Thymus (tissue), 11 donors: Measurements from ENCODE around the gene TCERG1. TPM values are rescaled to one million over a fixed set of nuclear protein-coding genes. Genes with fewer than 3 reads are reported as not detected.
"Not testable (repeated sequence)": the region's sequence is repeated elsewhere in the genome, so short reads cannot be mapped to it uniquely, and the experiment has no call there.

Source experiments
- DNase-seq, 9 donors: peaks; one replicate each; pipeline ENCODE4 v3.0.0-alpha.2; 2013; ENCODE audit warnings: low spot score in 9 of 9, low read depth in 6 of 9, missing footprints in 1 of 9
- H3K27ac ChIP-seq, 2 donors: one replicate each; pipeline ENCODE4 v1.5.1; 2013; ENCODE audit warnings: control low read depth in 1 of 2, low read depth in 1 of 2, low read length in 1 of 2, mild to moderate bottlenecking in 1 of 2, moderate library complexity in 1 of 2
- H3K27me3 ChIP-seq, 2 donors: one replicate each; pipeline ENCODE4 v1.5.1; 2013; ENCODE audit warnings: low read length in 1 of 2; ENCODE audit not compliant: control insufficient read depth in 2 of 2, insufficient read depth in 1 of 2
- H3K36me3 ChIP-seq, 2 donors: one replicate each; pipeline ENCODE4 v1.5.1; 2013; ENCODE audit warnings: low read length in 1 of 2, mild to moderate bottlenecking in 1 of 2, moderate library complexity in 1 of 2; ENCODE audit not compliant: control insufficient read depth in 2 of 2, insufficient read depth in 2 of 2
- H3K4me1 ChIP-seq, 2 donors: one replicate each; pipeline ENCODE4 v1.5.1; 2013; ENCODE audit warnings: low read length in 2 of 2; ENCODE audit not compliant: control insufficient read depth in 2 of 2, insufficient read depth in 2 of 2
- H3K4me3 ChIP-seq, 2 donors: one replicate each; pipeline ENCODE4 v1.5.1; 2013; ENCODE audit warnings: low read length in 2 of 2, control low read depth in 1 of 2, mild to moderate bottlenecking in 1 of 2
- H3K9me3 ChIP-seq, 2 donors: one replicate each; pipeline ENCODE4 v1.5.1; 2013; ENCODE audit warnings: low read length in 1 of 2, mild to moderate bottlenecking in 1 of 2; ENCODE audit not compliant: control insufficient read depth in 2 of 2, insufficient read depth in 1 of 2
- WGBS: extraction: QIAGEN DNeasy Blood & Tissue Kit; methylation state at CpG from one replicate; pipeline ENCODE4 v1.1.7; 2013; 5-methylcytosine and 5-hydroxymethylcytosine counted together
- polyA plus RNA-seq: library from polyadenylated mRNA; stranded (reverse); fragments of 200-250 nt; gene quantifications from one replicate; pipeline ENCODE4 v1.2.3, GENCODE V29; 2013
- total RNA-seq: library from RNA; stranded (reverse); fragments of 120-200 nt; gene quantifications from one replicate; pipeline ENCODE4 v1.2.4, GENCODE V29; 2013
- donor health status: healthy.

The TCERG1 gene
- total and polyA plus RNA-seq, 2 donors: 40.5 to 103 TPM

DNA sequence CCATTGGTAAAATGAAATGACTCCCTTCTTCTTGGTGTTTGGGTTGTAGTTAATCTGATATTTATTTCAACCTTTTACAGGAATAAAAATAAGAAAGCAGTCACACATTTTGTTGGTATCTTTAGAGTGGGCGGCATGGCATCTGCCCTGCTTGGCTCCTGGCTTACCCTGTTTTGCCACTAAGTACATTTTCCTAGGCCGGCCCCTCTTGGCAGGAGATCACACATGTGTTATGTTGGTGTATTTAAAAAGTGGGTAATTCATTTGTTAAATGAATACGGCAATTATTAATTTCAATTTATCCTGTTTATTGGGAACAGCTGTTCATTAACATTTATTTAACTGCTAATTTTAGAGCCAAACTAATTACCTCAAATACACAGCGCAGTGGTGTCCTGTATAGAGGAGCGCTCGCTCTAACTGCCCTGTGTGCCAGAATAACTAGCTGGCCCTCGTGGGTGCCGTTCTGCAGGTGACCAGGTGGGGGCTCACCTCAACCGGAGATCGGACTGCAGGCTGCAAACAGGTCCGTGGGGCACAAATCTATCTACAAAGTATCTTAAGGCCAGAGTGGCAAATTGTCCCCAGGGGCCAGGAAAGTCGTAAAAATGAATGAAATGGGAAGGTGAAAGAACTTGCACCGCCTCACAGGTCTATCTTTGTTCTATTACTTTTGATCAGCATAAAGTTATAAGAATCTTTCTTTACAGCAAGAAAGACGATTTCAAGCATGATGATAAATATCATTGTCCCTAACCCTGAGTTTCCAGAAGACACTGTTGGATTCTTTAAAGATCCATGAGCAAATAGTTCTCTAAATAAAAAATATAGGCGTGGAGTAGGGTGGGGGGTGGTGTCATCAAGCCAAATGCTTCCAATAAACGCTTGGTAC lies 95.1 kb downstream of the TCERG1 start:
- H3K4me3 ChIP-seq: no peak overlapping the region
- WGBS: 40% methylated on average over 16 of the region's 16 CpGs
- H3K27me3 ChIP-seq: peaks cover 0 to 2% of the 10 kb centered on the region in 2 donors
- H3K9me3 ChIP-seq: no peaks in the 10 kb centered on the region
- H3K36me3 ChIP-seq: no peaks in the 10 kb centered on the region
- no peaks in the 10 kb centered on the region for H3K4me1 ChIP-seq
- DNase-seq: peak in 8 of 9 donors; percentile 6 to 58 (median 22)
- H3K27ac ChIP-seq: no peak overlapping the region

DNA sequence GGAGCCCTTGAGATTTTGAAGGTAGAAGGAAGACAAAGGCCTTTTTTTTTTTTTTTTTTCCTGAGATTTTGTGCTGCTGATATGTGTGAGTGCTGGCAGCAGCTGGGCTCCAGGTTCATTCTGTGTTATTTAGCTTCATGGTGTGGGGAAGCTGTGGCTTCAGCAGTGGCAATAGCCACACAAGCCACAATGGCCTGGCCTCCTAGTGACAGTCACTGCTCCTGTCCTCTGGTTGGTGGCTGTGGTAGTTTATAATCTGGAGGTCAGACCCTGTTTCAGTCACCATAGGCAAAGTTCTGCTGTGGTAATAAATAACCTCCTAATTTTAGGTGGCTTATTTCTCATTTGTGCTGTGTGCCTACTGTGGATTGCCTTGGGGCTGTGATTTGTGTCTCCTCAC lies 97.1 kb downstream of the TCERG1 start:
- Histone ChIP-seq H3K9me3 (no peaks in the 10 kb centered on the region), H3K4me1 (no peaks in the 10 kb centered on the region), H3K36me3 (no peaks in the 10 kb centered on the region), H3K4me3 (no peak overlapping the region), H3K27me3 (no peaks in the 10 kb centered on the region), H3K27ac (no peak overlapping the region)
- no peak for DNase-seq

DNA sequence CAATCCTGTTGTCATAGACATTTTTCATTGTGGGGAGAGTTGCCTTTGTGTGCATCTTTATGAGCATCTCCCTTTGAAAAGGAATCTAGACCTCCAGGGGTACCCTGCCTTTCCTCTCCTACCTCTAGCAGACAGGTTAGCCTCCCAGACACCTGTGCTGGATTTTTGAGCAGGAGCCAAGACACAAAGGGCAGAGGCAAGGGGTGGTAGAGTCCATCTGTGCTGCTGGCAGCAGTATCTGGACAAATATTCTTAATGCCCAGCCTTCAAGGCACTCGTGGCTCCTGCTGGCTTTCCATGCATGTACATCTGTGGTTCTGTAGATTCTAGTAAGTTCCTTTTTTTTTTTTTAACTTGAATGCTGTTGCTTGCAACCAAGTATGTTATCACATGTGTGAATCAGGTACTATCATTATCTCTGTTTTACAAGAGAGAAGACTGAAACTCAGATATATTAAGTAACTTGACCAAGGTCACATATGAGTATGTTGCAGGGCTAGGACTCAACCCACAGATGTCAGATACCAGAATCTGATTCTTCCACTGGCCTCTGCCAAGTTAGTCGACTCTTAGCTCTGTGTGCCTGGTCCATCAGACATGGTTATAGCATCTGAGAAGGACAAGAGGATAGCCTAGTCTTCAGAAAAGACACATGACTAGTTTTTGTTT lies 101.8 kb downstream of the TCERG1 start:
- H3K27me3 ChIP-seq: no peaks in the 10 kb centered on the region
- H3K9me3 ChIP-seq: no peaks in the 10 kb centered on the region
- no peak for DNase-seq
- no peaks in the 10 kb centered on the region for H3K36me3 ChIP-seq
- no peak overlapping the region for H3K4me3 ChIP-seq
- no peaks in the 10 kb centered on the region for H3K4me1 ChIP-seq
- 62% methylated on average over 2 of the region's 2 CpGs for WGBS
- H3K27ac ChIP-seq: no peak overlapping the region

- no peak for DNase-seq
- no peak overlapping the region for H3K27ac ChIP-seq
- no peaks in the 10 kb centered on the region for H3K36me3 ChIP-seq
- H3K27me3 ChIP-seq: no peaks in the 10 kb centered on the region
- no peak overlapping the region for H3K4me3 ChIP-seq
- no peaks in the 10 kb centered on the region for H3K4me1 ChIP-seq
- H3K9me3 ChIP-seq: no peaks in the 10 kb centered on the region
Observed at GRCh38 chr5:146549615-146550014, 102.5 kb downstream of the TCERG1 start.

- no peaks in the 10 kb centered on the region for H3K36me3 ChIP-seq
- no peaks in the 10 kb centered on the region for H3K9me3 ChIP-seq
- no peak overlapping the region for H3K27ac ChIP-seq
- no peak for DNase-seq
- WGBS: 36% methylated on average over 3 of the region's 3 CpGs
- no peaks in the 10 kb centered on the region for H3K27me3 ChIP-seq
- H3K4me1 ChIP-seq: no peaks in the 10 kb centered on the region
- no peak overlapping the region for H3K4me3 ChIP-seq
Observed at GRCh38 chr5:146553446-146553845, 106.3 kb downstream of the TCERG1 start.

DNA sequence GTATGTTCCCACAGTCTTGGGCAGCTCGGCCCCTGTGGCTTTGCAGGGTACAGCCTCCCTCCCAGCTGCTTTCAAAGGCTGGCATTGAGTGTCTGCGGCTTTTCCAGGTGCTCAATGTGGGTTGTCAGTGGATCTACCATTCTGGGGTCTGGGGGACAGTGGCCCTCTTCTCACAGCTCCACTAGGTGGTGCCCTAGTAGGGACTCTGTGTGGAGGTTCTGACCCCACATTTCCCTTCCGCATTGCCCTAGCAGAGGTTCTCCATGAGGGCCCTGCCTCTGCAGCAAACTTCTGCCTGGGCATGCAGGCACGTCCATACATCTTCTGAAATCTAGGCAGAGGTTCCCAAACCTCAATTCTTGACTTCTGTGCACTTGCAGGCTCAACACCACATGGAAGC lies 109.8 kb downstream of the TCERG1 start:
- not testable (repeated sequence) for H3K27ac ChIP-seq, H3K4me3 ChIP-seq, H3K36me3 ChIP-seq, DNase-seq, H3K4me1 ChIP-seq, H3K27me3 ChIP-seq, H3K9me3 ChIP-seq
- WGBS: 91% methylated on average over 4 of the region's 4 CpGs

DNA sequence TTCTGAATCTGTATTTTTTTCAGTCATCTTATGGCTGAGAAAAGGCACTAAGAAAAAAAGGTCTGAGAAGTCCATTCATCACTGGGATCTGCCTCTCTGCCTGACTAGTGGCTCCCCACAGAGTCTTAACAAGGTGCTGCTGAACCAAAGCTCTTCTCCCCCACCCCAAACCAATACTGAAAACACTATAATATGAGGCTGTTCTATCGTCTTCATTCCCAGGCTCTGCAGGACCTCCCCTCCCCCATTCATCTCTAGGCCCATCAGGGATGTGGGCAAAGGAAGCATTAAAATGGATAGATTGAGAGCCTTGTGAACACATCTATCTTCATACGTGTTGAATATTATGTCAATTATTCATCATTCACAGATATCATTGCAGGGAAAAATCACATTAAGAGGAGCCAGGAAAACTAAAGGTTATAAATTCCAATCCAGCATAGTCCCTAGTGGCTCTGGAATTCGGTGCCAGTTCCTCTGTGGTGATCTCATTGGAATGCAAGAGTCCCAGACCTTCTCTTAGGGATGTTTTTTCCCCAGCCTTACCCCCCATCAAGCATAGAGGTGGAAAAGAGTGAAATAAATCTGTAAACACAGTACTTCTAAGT lies 113.2 kb downstream of the TCERG1 start:
- Histone ChIP-seq H3K4me3 (no peak overlapping the region), H3K4me1 (no peaks in the 10 kb centered on the region), H3K27ac (no peak overlapping the region), H3K36me3 (no peaks in the 10 kb centered on the region), H3K9me3 (no peaks in the 10 kb centered on the region), H3K27me3 (no peaks in the 10 kb centered on the region)
- no peak for DNase-seq
- 88% methylated on average over 3 of the region's 3 CpGs for WGBS
